DOHH2 (cell line): Measurements from ENCODE around the gene MYH7B.

Experiments
- EZH2phosphoT487 ChIP-seq: fragments of 200-600 bp; sonication (generic); IDR thresholded peaks from 2 replicates; pipeline ENCODE4 v1.6.1; 2017; ENCODE audit warnings: borderline replicate concordance, mild to moderate bottlenecking, antibody characterized with exemption, low read length, moderate library complexity, mixed read lengths
- TF ChIP-seq, protein P1 (sequence below): fragments of 200-600 bp; sonication (generic); IDR thresholded peaks from one replicate; pipeline ENCODE4 v1.5.1; 2014; ENCODE audit warnings: antibody characterized with exemption, mild to moderate bottlenecking, low read depth, low read length; ENCODE audit not compliant: poor library complexity, severe bottlenecking

DNA sequence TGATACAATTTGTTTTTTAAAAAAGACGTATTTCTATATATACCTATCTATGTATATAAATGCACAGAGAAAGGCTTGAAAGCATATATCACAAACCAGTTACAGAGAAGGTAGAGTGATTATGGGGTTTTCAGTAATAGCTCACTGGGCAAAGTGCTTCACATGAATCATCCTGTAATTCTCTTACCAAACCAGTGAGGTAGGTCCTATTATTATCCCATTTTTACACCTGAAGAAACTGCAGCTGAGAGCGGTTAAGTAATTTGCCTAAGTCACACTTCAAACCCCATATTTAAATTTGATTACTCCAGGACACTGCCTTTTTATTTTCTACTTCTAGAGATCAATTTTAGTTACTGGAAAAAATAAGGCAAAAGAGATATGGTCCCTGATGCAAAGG, 4.4 kb upstream of the MYH7B start:
- TF ChIP-seq, protein P1, sequence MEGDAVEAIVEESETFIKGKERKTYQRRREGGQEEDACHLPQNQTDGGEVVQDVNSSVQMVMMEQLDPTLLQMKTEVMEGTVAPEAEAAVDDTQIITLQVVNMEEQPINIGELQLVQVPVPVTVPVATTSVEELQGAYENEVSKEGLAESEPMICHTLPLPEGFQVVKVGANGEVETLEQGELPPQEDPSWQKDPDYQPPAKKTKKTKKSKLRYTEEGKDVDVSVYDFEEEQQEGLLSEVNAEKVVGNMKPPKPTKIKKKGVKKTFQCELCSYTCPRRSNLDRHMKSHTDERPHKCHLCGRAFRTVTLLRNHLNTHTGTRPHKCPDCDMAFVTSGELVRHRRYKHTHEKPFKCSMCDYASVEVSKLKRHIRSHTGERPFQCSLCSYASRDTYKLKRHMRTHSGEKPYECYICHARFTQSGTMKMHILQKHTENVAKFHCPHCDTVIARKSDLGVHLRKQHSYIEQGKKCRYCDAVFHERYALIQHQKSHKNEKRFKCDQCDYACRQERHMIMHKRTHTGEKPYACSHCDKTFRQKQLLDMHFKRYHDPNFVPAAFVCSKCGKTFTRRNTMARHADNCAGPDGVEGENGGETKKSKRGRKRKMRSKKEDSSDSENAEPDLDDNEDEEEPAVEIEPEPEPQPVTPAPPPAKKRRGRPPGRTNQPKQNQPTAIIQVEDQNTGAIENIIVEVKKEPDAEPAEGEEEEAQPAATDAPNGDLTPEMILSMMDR = no peak
- no peak for TF ChIP-seq EZH2phosphoT487
